K562 (cell line): ENCODE data around the gene ETHE1. TPM values are rescaled to one million over a fixed set of nuclear protein-coding genes. Genes with fewer than 3 reads are reported as not detected.

Source experiments
- ATAC-seq: fragments of 200-7000 bp; cut with Tn5 transposase; 3 replicates; pipeline ENCODE4 v1.9.1; 2020; ENCODE audit warnings: moderate library complexity
- BruUV-seq: library from RNA; stranded (reverse); fragments of 400-500 nt; replicated peaks from 2 replicates; lab custom pipeline; 2021; lab: Mats Ljungman, UMichigan
- CTCF ChIA-PET: fragments of 300-600 bp; formaldehyde crosslinking; extraction: SDS; loops from one replicate; lab custom pipeline; 2021; ENCODE audit warnings: low intra/inter-chr PET ratio; lab: Yijun Ruan, JAX
- POLR2A ChIA-PET: fragments of 300-600, 350-650 bp; sonication (Branson Sonifier 250); formaldehyde crosslinking; extraction: SDS; loops from one replicate; lab custom pipeline; 2021; ENCODE audit warnings: antibody characterized with exemption, inconsistent platforms; lab: Yijun Ruan, JAX
- DNase-seq, 4 experiments: peaks; one replicate each; pipeline versions ENCODE4 v3.0.0 to v3.0.0-alpha.2; 2011 to 2018; ENCODE audit warnings: low spot score in 3 of 4, mixed read lengths in 3 of 4; ENCODE audit errors: extremely low read depth in 1 of 4
- FAIRE-seq: peaks from 2 replicates; lab custom pipeline; 2011; peaks lifted over from hg19 to GRCh38; lab: Jason Lieb, UNC
- H2AFZ ChIP-seq: 2 replicates; pipeline ENCODE4 v1.6.0; 2011; ENCODE audit warnings: low read depth, low read length, control low read depth, inconsistent platforms
- H3K27ac ChIP-seq: fragments of 200-600 bp; 3 replicates; pipeline ENCODE4 v1.8.0; 2011; ENCODE audit warnings: low read depth, mild to moderate bottlenecking, control low read depth, inconsistent platforms, low read length, moderate library complexity, mixed read lengths; ENCODE audit errors: extremely low read depth
- H3K27me3 ChIP-seq, 2 experiments: fragments of 300-600 bp in 1 of 2; 2 replicates in 1 of 2; 3 replicates in 1 of 2; pipeline versions ENCODE4 v1.6.0 to v1.8.0; 2011; ENCODE audit warnings: inconsistent platforms in 2 of 2, low read length in 2 of 2, mild to moderate bottlenecking in 1 of 2, mixed read lengths in 1 of 2, moderate library complexity in 1 of 2; ENCODE audit not compliant: control insufficient read depth in 2 of 2, insufficient read depth in 2 of 2
- H3K36me3 ChIP-seq: fragments of 300-600 bp; 3 replicates; pipeline ENCODE4 v1.8.0; 2011; ENCODE audit warnings: mild to moderate bottlenecking, low read length, inconsistent platforms; ENCODE audit not compliant: control insufficient read depth, insufficient read depth
- H3K4me1 ChIP-seq, 2 experiments: fragments of 200-600 bp in 1 of 2; replicated peaks in 1 of 2; 2 replicates in 1 of 2; 3 replicates in 1 of 2; pipeline versions ENCODE4 v1.5.1 to v1.8.0; 2011; ENCODE audit warnings: inconsistent platforms in 2 of 2, low read length in 2 of 2, mild to moderate bottlenecking in 1 of 2, mixed read lengths in 1 of 2, moderate library complexity in 1 of 2; ENCODE audit not compliant: control insufficient read depth in 2 of 2, insufficient read depth in 2 of 2
- H3K4me2 ChIP-seq: 2 replicates; pipeline ENCODE4 v1.6.1; 2011; ENCODE audit warnings: low read length, control low read depth, inconsistent platforms, mixed read lengths; ENCODE audit not compliant: insufficient read depth
- H3K4me3 ChIP-seq: fragments of 200-600 bp; sonication (generic), shearing (Covaris generic); 2 replicates; pipeline ENCODE4 v1.5.1; 2016; ENCODE audit warnings: control low read depth, inconsistent platforms
- H3K79me2 ChIP-seq: fragments of 200-600 bp; 3 replicates; pipeline ENCODE4 v1.8.0; 2011; ENCODE audit warnings: low read length, inconsistent platforms; ENCODE audit not compliant: control insufficient read depth, insufficient read depth
- H3K9ac ChIP-seq, 2 experiments: 2 replicates each; pipeline versions ENCODE4 v1.6.0 to v1.6.1; 2011; ENCODE audit warnings: low read depth in 2 of 2, low read length in 2 of 2, control low read depth in 1 of 2, inconsistent platforms in 1 of 2, mild to moderate bottlenecking in 1 of 2, mixed read lengths in 1 of 2; ENCODE audit not compliant: insufficient read depth in 1 of 2
- H3K9me1 ChIP-seq: one replicate; pipeline ENCODE4 v1.6.0; 2011; ENCODE audit warnings: inconsistent platforms, mild to moderate bottlenecking, low read length, moderate library complexity; ENCODE audit not compliant: control insufficient read depth, insufficient read depth
- H3K9me3 ChIP-seq: replicated peaks from 2 replicates; pipeline ENCODE4 v1.5.1; 2011; ENCODE audit warnings: low read depth, low read length, inconsistent platforms; ENCODE audit not compliant: control insufficient read depth, insufficient read depth
- H4K20me1 ChIP-seq: replicated peaks from 2 replicates; pipeline ENCODE4 v1.6.1; 2011; ENCODE audit warnings: low read length, inconsistent platforms, mixed read lengths; ENCODE audit not compliant: control insufficient read depth, insufficient read depth
- CEBPZ ChIP-seq: fragments of 150-350 bp; IDR thresholded peaks from 2 replicates; pipeline ENCODE4 v1.6.1; 2014; ENCODE audit warnings: low read depth, mild to moderate bottlenecking, low read length, borderline replicate concordance
- HDAC3 ChIP-seq: fragments of 450-650 bp; IDR thresholded peaks from 2 replicates; pipeline ENCODE4 v1.6.1; 2018; ENCODE audit warnings: borderline replicate concordance, mild to moderate bottlenecking, moderate library complexity; ENCODE audit not compliant: partially characterized antibody
- HNRNPL ChIP-seq: fragments of 200-400 bp; formaldehyde crosslinking; IDR thresholded peaks from 2 replicates; pipeline ENCODE4 v1.6.1; 2017; ENCODE audit warnings: low read depth, mild to moderate bottlenecking, low read length
- KDM1A ChIP-seq, 2 experiments: fragments of 450-650 bp; IDR thresholded peaks; 2 replicates each; pipeline ENCODE4 v1.6.1; 2016; ENCODE audit warnings: mild to moderate bottlenecking in 2 of 2
- PTRF ChIP-seq: fragments of 450-650 bp; IDR thresholded peaks from 2 replicates; pipeline ENCODE4 v1.6.1; 2016; ENCODE audit warnings: mild to moderate bottlenecking, missing genetic modification characterization, missing compliant biosample characterization
- ZBTB8A ChIP-seq: fragments of 450-650 bp; IDR thresholded peaks from 2 replicates; pipeline ENCODE4 v1.6.1; 2018; ENCODE audit warnings: mild to moderate bottlenecking, moderate library complexity; ENCODE audit not compliant: partially characterized antibody
- ZNF121 ChIP-seq: sonication (generic); formaldehyde crosslinking; conservative IDR thresholded peaks from 2 replicates; pipeline ENCODE4 v1.8.0; 2022; ENCODE audit warnings: missing genetic modification reagents
- ZNF717 ChIP-seq: fragments of 250-450 bp; sonication (Bioruptor Pico); IDR thresholded peaks from 2 replicates; pipeline ENCODE4 v1.5.0; 2021
- WGBS: fragments of 100-300 bp; shearing (Covaris generic); methylation state at CpG from one replicate; pipeline ENCODE4 v1.1.6; 2016; ENCODE audit warnings: low coverage, mixed read lengths; ENCODE audit not compliant: insufficient coverage; ENCODE audit errors: missing lambda C conversion rate; 5-methylcytosine and 5-hydroxymethylcytosine counted together
- in situ Hi-C: fragments of 300-500 bp; cut with MboI; formaldehyde crosslinking; loops from 4 replicates; pipeline ENCODE4 v1.15.0; 2018; ENCODE audit warnings: inconsistent platforms, mixed read lengths
- intact Hi-C: fragments of 100-400 bp; cut with micrococcal nuclease; formaldehyde crosslinking; loops from 2 replicates; pipeline ENCODE4 v1.14.2; 2022
- polyA plus RNA-seq, 8 experiments: library from polyadenylated mRNA; depleted of rRNA in 4 of 8; stranded (reverse) in 5 of 8; unstranded in 3 of 8; fragments of >200 nt; fragmentation: Nextera tagmentation in 2 of 8; fragmentation: Illumina TruSeq in 1 of 8; extraction: Ambion mirVana in 2 of 8; extraction: Trizol in 1 of 8; gene quantifications; 2 replicates each; pipeline versions ENCODE4 v1.2.1 to v1.2.3, GENCODE V29; 2011 to 2014; ENCODE audit warnings: inconsistent platforms in 1 of 8, missing spikeins in 1 of 8
- total RNA-seq, 7 experiments: library from RNA; depleted of rRNA in 6 of 7; stranded (reverse); fragments of >200 nt in 6 of 7; fragmentation: Illumina TruSeq in 2 of 7; extraction: Trizol in 2 of 7; gene quantifications; 2 replicates each; pipeline versions ENCODE4 v1.2.1 to v1.2.3, GENCODE V29; 2011 to 2021; ENCODE audit warnings: low replicate concordance in 1 of 7
- TF ChIP-seq, protein P1 (sequence below): fragments of 450-650 bp; IDR thresholded peaks from 2 replicates; pipeline ENCODE4 v1.6.1; 2016; ENCODE audit warnings: missing biosample characterization, missing genetic modification characterization

ETHE1 gene
- total and polyA plus RNA-seq, 9 of the 15 experiments (the other 6 are each of a cell fraction or from before 2014, with no cell fraction given) = 2.9 to 21.0 (median 10.2) TPM

GRCh38 chr19:43480574-43480973 lies 46.4 kb downstream of the ETHE1 start (continued):
- no peak for TF ChIP-seq CEBPZ
- no peak for TF ChIP-seq ZBTB8A

DNA sequence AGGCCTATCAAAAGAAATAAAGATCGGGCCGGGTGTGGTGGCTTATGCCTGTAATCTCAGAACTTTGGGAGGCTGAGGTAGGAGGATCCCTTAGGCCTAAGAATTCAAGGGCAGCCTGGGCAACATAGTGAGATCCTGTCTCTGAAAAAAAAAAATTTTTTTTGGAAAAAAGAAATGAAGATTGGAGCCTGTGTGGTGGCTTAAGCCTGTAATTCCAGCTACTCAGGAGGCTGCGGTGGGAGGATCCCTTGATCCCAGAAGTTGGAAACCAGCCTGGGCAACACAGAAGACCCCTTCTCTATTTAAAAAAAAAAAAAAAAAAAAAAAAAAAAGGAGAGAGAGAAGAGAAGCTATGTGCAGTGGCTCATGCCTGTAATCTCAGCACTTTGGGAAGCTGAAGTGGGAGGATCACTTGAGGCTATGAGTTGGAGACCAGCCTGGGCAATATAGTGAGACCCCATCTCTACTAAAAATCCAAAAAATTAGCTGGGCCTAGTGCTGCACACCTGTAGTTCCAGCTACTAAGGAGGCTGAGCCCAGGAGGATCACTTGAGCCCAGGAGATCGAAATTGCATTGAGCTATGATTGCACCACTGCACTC lies 46.9 kb downstream of the ETHE1 start:
- no peak for TF ChIP-seq HNRNPL
- TF ChIP-seq PTRF (tag) = no peak
- TF ChIP-seq ZNF121 = peak; percentile 75
- TF ChIP-seq KDM1A (IDR thresholded peaks at IDR 0.05) = no peak
- no peak for TF ChIP-seq ZNF717 (CRISPR knock-in tag)
- TF ChIP-seq HDAC3 = no peak
- TF ChIP-seq, protein P1, sequence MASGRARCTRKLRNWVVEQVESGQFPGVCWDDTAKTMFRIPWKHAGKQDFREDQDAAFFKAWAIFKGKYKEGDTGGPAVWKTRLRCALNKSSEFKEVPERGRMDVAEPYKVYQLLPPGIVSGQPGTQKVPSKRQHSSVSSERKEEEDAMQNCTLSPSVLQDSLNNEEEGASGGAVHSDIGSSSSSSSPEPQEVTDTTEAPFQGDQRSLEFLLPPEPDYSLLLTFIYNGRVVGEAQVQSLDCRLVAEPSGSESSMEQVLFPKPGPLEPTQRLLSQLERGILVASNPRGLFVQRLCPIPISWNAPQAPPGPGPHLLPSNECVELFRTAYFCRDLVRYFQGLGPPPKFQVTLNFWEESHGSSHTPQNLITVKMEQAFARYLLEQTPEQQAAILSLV (tag) = no peak
- H2AFZ ChIP-seq = no peak overlapping the region
- H3K36me3 ChIP-seq = no peaks in the 10 kb centered on the region
- H3K27ac ChIP-seq = no peak overlapping the region
- H3K9me1 ChIP-seq = no peaks in the 10 kb centered on the region
- no peak for DNase-seq
- H3K4me3 ChIP-seq = no peak overlapping the region
- H3K9me3 ChIP-seq = no peaks in the 10 kb centered on the region
- H3K4me2 ChIP-seq = no peak overlapping the region
- WGBS = 53% methylated on average over 4 of the region's 4 CpGs
- H3K27me3 ChIP-seq = no peaks in the 10 kb centered on the region
- no peaks in the 10 kb centered on the region for H4K20me1 ChIP-seq
- in situ Hi-C loops (no loop called here), intact Hi-C loops (no loop called here)
- CTCF ChIA-PET = no interaction called here
- POLR2A ChIA-PET = interaction anchor here (0.8 to 1.4 kb wide), 4 partner anchors 11 to 16 kb away, joined by 3 to 8 read pairs (median 4); no protein-coding TSS in a partner anchor
- H3K9ac ChIP-seq = no peak overlapping the region
- no peak for ATAC-seq
- no peaks in the 10 kb centered on the region for H3K79me2 ChIP-seq
- FAIRE-seq = no peak
- H3K4me1 ChIP-seq = peaks cover 5 to 7% of the 10 kb centered on the region in 2 experiments; a peak in 4 of 5 replicates
- no TSS peak for BruUV-seq
